GM21717 (cell line): ENCODE measurements around the gene CRIP3.
"Not testable (repeated sequence)": the region's sequence is repeated elsewhere in the genome, so short reads cannot be mapped to it uniquely, and the experiment has no call there.

Experiments
- ATAC-seq: cut with Tn5 transposase; IDR thresholded peaks from one replicate; pipeline ENCODE4 v1.9.1; 2021; ENCODE audit warnings: mild to moderate bottlenecking, moderate library complexity; ENCODE audit not compliant: unreplicated experiment

Gene CRIP3

DNA sequence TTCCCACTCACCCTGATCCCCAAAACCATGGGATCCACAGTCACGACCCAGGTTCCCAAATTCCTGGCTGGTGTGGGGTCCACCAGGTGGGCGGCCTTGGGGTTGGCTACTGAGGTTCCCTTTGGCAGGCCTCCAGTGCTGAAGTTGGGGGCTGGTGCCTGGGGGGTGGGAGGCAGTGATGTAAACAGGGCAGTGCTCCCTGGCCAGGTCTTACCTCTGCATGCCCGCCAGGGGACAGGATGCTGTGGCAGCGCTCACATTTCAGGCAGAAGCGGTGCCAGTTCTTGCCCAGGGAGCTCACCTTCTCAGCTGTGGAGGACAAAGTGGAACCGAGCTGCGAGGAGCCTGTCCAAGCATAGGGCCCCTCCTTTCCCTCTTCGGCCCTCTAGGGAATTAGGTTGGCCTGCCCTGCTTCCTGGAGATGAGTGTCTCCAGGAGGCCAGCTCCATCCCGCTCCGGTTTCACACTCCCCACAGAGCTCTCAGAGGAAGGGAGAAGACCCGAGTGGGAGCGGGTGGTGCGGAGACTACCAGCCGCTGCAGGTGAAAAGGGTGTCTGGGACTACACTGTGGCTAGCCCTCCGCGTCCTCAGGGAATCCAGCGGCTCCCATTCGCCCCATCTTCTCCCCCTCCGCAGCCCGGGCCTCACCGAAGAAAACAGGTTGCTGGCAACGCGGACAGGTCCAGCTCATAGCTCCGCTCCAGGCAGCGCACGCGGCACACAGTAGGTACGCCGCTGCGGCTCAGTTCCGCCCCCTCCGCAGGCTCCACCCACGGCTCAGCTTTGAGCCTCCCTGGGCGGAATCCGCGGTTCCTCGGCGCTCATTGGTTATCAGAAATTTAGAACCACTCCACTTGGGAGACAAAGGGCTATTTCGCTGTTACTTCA lies at the start of gene CRIP3:
TSS of gene CRIP3 (minus strand) at position 726 of the 889 bp plus-strand sequence. CDS start at position 692, 34 bp downstream.
- ATAC-seq, result no peak

DNA sequence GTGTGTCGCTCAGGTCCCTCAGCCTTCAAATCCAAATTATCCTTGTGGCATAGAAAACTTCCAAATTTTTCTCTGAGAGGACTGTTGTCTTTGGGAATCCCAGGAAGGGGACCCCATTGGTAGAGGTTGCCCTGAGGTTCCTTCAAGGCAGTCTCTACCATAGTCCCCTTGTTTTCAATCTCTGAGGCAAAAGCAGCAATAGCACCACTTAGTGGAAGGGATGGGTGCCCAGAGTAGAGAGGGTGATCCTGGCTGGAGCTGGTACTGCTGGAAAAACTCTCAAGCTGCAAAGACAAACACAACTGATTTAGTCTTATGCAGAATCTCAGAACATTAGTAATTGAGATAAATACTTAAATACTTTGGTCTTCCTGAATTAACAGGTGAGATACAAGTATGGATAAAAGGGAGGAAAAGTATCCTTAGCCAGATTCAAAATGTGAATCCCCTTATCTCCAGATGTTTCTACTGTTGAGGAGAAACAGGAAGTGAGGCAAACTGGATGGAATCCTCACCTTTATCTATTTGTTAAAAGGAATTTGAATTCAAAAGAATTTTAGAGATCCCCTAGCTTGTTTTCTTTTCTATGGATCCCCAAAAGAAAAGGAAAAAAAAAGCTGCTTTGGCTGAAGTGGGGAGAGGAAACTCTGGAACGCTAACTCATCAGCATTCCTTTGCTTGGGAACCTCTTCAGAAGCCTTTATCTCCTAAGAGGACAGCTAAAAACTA lies 47.4 kb upstream of the CRIP3 start:
- no peak for ATAC-seq

GRCh38 chr6:43351951-43352350 lies 43.3 kb upstream of the CRIP3 start:
- ATAC-seq, result not testable (repeated sequence)

GRCh38 chr6:43347444-43347843 lies 38.8 kb upstream of the CRIP3 start:
- no peak for ATAC-seq

- no peak for ATAC-seq
Measured at GRCh38 chr6:43347021-43347420, 38.4 kb upstream of the CRIP3 start.

GRCh38 chr6:43346243-43346642 lies 37.6 kb upstream of the CRIP3 start:
- ATAC-seq, result not testable (repeated sequence)

GRCh38 chr6:43339168-43339567 lies 30.5 kb upstream of the CRIP3 start:
- peak; percentile 62 for ATAC-seq

- ATAC-seq, result peak; percentile 50
Measured at GRCh38 chr6:43338243-43338642, 29.6 kb upstream of the CRIP3 start.

DNA sequence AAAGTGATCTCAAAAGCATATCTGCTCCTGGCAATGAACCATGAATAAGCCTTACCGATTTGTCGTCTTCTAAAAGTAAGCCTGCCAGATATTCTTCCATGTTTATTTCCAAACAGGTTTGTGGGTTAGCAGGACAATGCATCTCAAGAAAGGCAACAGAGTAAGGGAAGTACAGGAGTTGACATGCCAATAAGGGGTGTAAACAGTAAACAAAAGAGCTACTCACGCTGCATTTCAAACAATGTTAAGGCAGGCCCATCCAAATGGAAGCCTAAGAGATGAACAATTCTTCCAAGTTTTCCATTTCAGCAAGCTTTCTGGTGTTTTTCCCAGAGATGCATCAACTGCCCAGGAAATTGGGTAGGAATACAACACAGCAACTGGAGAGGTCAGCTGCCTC lies 27.8 kb upstream of the CRIP3 start:
- no peak for ATAC-seq

DNA sequence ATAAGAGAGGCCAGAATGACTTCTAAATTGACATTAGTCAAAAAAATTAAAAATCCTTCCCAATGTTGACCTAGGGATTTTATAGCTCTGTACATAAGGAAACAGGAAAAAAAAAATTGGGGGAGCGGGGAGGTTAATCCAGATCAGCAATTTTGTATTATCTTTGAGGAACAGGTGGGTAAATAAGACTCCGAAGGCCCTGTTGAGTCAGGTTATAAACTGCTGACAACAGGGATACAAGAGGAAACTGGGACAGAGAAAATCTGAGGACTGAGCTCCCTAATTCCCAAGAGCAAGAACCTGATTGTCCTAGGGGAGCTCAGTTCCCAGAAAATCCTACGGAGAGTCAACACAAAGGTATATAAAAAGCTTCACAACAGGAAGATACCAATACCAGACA lies 26.8 kb upstream of the CRIP3 start:
- ATAC-seq, result no peak

DNA sequence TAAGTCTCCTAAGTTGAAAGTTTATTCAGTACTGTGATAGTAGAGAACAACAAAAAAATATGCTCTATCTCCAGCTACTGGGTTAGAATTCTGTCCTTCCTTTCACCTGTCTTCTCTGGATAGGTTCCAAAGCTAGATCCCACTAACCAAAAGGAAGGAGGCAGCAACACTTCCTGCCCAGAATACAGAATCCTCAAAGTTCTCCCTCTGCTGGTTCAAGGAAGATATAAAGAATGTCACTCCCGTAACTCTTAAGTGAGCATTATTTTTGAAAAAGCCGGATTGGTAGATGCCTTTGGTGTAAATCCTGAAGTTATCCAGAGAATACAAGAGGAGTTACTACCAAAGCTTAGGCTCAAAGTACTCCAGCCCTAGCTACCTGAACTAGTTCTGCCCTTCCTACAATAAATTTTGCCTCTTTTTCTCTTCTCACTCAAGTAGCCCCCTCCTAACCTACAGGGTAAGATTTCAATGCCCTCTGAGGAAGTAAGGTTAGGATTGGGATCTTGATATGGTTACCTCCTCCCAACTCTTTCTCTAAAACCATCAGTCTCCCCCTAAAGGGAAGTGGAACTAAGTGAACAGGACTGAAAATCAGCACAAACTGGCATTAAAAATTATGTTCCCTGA lies 26.0 kb upstream of the CRIP3 start:
- no peak for ATAC-seq

- ATAC-seq, result no peak
Measured at GRCh38 chr6:43331891-43332290, 23.3 kb upstream of the CRIP3 start.

GRCh38 chr6:43331470-43331869 lies 22.8 kb upstream of the CRIP3 start:
- ATAC-seq, result no peak

DNA sequence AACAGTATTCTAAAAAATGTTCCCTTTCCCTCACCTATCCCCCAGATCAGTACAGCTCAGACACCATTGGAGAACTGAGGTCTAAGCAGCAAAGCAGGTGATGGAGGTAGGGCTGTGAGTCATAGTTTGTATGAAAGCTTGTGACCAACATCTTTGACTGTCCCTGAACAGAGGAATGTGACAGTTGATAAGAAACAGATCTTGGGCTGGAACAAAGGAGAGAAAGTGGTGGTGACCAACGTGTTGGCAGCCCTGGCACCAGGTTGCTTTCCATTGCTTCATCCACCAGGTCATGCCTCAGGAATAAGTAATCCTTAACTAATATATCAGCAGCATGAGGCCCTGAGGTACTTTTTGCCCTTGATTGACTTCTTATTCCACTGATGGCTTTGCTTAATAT lies 19.9 kb upstream of the CRIP3 start:
- ATAC-seq, result no peak

DNA sequence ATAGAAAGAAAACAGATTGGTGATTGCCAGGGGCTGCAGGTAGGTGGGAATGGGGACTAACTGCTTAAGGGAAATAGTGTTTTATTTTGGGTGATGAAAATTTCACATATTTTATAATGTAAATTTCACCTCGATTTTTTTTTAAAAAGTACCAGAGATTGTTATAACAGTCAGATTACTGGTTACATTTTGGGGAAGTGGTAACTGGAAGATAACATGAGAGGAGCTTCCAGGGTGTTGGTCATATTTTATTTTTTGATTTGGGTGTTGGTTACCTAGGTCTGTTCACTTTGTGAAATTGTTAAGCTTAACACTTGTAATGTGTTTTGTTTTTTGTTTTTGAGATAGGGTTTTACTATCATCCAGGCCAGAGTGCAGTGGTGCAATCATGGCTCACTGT lies 17.2 kb upstream of the CRIP3 start:
- no peak for ATAC-seq

GRCh38 chr6:43318011-43318410 lies 9.4 kb upstream of the CRIP3 start:
- no peak for ATAC-seq

DNA sequence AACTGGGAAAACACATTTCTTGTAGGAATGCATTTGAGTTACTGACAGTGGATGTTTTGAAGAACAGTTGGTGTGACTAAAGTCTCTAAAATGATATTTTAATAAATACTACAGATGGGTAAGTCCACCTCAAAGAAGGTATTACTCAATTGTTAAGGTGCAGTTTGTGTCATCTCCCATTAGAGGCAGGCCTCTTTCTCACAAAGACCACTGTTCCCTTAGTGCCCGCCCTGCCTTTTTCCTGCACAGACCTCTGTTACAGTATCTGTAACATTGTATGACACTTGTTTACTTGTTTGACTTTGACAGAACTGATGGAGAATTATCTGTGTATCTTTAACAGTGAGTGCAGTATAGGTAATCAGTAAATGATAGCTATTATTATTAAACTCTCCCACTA lies 5.2 kb upstream of the CRIP3 start:
- ATAC-seq, result no peak

- ATAC-seq, result no peak
Measured at GRCh38 chr6:43311666-43312065, 3.0 kb upstream of the CRIP3 start.

DNA sequence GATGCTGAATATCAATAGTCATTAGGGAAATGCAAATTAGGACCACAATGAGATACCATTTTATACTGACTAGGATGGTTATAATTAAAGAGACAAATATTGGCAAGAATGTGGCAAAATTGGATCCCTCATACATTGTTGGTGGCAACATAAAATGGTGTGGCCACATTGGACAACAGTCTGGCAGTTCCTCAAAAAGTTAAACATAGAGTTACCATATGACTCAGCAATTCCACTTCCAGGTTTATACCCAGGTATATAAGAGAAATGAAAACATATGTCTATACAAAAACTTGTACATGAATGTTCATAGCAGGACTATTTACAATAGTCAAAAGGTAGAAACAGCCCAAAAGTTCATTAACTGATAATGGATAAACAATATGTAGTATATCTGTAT lies 2.0 kb upstream of the CRIP3 start:
- ATAC-seq, result no peak

DNA sequence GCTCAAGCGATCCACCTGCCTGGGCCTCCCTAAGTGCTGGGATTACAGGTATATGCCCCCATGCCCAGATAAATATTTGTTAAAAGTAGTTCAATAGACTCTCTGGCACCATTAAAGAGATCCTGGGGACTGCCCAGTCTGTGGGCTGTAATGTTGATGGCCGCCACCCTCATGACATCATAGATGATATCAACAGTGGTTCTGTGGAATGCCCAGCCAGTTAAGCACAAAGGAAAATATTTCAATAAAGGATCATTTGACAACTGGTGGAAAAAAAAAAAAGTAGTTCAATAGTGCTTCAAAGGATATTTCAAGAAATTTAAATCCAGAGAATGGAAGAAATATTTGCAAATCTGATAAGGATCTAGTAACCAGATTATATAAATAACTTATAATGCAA lies 1.5 kb upstream of the CRIP3 start:
- ATAC-seq, result no peak

DNA sequence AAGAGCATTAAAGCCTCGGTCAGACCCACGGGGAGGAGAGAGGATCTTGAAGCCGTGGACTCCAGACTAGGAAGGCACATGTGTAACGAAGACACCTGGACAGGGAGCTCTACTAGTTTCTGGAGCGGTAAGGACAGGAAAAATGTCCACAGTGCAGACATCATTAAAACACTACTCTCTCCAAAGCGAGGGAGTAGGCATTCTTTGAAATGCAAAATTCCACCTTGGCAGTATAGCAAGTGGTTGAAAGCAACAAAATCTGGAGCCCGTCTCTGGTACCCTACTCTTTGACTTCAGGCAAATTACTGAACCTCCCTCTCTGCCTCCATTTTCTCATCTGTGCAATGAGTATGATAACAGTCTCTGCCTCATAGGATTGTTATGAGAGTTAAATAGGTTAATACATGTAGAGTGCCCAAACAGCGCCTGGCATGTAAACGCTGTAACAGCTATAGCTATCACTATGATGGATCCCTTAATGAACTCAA lies 408 bp upstream of the CRIP3 start:
- no peak for ATAC-seq
